ENCODE results near the gene CALCOCO1.

DNA sequence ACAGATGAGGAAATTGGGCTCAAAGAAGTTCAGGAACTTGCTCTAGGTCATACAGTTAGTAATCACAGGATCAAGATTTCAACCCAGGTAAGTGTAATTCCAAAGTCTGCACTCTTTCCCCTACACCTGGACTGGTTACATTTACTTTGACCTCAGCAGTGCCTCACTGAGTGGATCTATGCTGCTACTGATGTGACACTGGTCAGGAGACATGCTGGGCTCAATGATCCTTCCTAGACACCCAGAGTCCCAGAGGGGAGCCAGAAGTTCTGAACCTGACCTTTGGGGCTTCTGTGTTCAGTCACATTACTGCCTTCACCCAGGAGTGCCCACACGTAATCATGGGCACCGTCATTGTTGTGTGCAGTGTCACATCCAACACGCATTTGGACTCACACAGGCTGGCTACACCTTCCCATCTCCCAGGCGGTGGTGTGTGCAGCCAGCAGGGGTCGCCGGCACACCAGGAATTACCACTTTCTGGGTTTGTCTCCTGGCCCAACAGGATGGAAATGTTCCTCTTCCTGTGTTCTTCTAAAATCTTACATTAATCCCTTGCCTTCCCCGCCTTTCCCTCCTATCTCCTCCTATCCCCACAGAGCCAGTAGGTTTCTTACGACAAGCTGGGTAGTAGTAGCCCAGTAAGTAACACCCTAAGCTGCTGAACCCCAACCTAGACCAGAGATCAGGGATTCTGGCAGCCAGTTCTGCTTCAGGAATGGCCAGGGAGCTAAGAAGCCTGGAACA, 25.6 kb downstream of the CALCOCO1 start:
- no peak for TF ChIP-seq KDM1A (CRISPR knock-in tag; IDR thresholded peaks at IDR 0.05)
- TF ChIP-seq NR2C2 (CRISPR knock-in tag; IDR thresholded peaks at IDR 0.05; ENCODE audit: borderline replicate concordance), result no peak
- TF ChIP-seq, protein P1, sequence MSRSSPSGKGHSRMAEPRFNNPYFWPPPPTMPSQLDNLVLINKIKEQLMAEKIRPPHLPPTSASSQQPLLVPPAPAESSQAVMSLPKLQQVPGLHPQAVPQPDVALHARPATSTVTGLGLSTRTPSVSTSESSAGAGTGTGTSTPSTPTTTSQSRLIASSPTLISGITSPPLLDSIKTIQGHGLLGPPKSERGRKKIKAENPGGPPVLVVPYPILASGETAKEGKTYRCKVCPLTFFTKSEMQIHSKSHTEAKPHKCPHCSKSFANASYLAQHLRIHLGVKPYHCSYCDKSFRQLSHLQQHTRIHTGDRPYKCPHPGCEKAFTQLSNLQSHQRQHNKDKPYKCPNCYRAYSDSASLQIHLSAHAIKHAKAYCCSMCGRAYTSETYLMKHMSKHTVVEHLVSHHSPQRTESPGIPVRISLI (CRISPR knock-in tag; IDR thresholded peaks at IDR 0.05; ENCODE audit: borderline replicate concordance), result no peak
- TF ChIP-seq MAFF (IDR thresholded peaks at IDR 0.05; ENCODE audit: low read depth, low read length), result no peak
- no peak for TF ChIP-seq CHD2 (IDR thresholded peaks at IDR 0.05; ENCODE audit: low read depth, low read length)
- TF ChIP-seq ZNF318 (CRISPR knock-in tag; IDR thresholded peaks at IDR 0.05), result no peak
- TF ChIP-seq, protein P2, sequence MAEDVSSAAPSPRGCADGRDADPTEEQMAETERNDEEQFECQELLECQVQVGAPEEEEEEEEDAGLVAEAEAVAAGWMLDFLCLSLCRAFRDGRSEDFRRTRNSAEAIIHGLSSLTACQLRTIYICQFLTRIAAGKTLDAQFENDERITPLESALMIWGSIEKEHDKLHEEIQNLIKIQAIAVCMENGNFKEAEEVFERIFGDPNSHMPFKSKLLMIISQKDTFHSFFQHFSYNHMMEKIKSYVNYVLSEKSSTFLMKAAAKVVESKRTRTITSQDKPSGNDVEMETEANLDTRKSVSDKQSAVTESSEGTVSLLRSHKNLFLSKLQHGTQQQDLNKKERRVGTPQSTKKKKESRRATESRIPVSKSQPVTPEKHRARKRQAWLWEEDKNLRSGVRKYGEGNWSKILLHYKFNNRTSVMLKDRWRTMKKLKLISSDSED (CRISPR knock-in tag; IDR thresholded peaks at IDR 0.05), result no peak
- TF ChIP-seq, protein P3, sequence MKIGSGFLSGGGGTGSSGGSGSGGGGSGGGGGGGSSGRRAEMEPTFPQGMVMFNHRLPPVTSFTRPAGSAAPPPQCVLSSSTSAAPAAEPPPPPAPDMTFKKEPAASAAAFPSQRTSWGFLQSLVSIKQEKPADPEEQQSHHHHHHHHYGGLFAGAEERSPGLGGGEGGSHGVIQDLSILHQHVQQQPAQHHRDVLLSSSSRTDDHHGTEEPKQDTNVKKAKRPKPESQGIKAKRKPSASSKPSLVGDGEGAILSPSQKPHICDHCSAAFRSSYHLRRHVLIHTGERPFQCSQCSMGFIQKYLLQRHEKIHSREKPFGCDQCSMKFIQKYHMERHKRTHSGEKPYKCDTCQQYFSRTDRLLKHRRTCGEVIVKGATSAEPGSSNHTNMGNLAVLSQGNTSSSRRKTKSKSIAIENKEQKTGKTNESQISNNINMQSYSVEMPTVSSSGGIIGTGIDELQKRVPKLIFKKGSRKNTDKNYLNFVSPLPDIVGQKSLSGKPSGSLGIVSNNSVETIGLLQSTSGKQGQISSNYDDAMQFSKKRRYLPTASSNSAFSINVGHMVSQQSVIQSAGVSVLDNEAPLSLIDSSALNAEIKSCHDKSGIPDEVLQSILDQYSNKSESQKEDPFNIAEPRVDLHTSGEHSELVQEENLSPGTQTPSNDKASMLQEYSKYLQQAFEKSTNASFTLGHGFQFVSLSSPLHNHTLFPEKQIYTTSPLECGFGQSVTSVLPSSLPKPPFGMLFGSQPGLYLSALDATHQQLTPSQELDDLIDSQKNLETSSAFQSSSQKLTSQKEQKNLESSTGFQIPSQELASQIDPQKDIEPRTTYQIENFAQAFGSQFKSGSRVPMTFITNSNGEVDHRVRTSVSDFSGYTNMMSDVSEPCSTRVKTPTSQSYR (CRISPR knock-in tag; IDR thresholded peaks at IDR 0.05; ENCODE audit: borderline replicate concordance), result no peak
- TF ChIP-seq TCF7L2 (IDR thresholded peaks at IDR 0.05; ENCODE audit: low read depth, low read length), result no peak
- no peak for TF ChIP-seq EZH2 (conservative IDR thresholded peaks at IDR 0.05; ENCODE audit: low read depth, low read length)
- TF ChIP-seq, protein P4, sequence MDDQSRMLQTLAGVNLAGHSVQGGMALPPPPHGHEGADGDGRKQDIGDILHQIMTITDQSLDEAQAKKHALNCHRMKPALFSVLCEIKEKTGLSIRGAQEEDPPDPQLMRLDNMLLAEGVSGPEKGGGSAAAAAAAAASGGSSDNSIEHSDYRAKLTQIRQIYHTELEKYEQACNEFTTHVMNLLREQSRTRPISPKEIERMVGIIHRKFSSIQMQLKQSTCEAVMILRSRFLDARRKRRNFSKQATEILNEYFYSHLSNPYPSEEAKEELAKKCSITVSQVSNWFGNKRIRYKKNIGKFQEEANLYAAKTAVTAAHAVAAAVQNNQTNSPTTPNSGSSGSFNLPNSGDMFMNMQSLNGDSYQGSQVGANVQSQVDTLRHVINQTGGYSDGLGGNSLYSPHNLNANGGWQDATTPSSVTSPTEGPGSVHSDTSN (CRISPR knock-in tag; IDR thresholded peaks at IDR 0.05; ENCODE audit: borderline replicate concordance), result no peak
- no peak for TF ChIP-seq POLR2AphosphoS5 (IDR thresholded peaks at IDR 0.05; ENCODE audit: low read depth, low read length)
- TF ChIP-seq SMC3 (IDR thresholded peaks at IDR 0.05; ENCODE audit: low read length), result peak; percentile 71

Data from HepG2 (cell line).